Upper lobe of left lung (tissue), 6 donors: ENCODE results near the gene FAM200B. TPM values are rescaled to one million over a fixed set of nuclear protein-coding genes. Genes with fewer than 3 reads are reported as not detected.

ENCODE experiments used
- ATAC-seq, 2 donors: fragments of 200-7000 bp; cut with Tn5 transposase; one replicate each; pipeline ENCODE4 v1.9.1; 2022; ENCODE audit warnings: mild to moderate bottlenecking in 2 of 2, moderate library complexity in 2 of 2; ENCODE audit not compliant: low FRiP score in 2 of 2
- DNase-seq, 2 donors: peaks; one replicate each; pipeline ENCODE4 v3.0.0-alpha.2; 2019 to 2020
- H3K27ac ChIP-seq, 4 donors: fragments of 200-600 bp; sonication (generic); one replicate each; pipeline ENCODE4 v1.5.1; 2016 to 2019
- H3K27me3 ChIP-seq, 4 donors: fragments of 200-600 bp; sonication (generic); one replicate each; pipeline ENCODE4 v1.5.1; 2017 to 2019
- H3K36me3 ChIP-seq, 4 donors: fragments of 200-600 bp; sonication (generic); one replicate each; pipeline ENCODE4 v1.5.1; 2016 to 2019
- H3K4me1 ChIP-seq, 4 donors: fragments of 200-600 bp; sonication (generic); one replicate each; pipeline ENCODE4 v1.5.1; 2018 to 2019
- H3K4me3 ChIP-seq, 4 donors: fragments of 200-600 bp; sonication (generic); one replicate each; pipeline ENCODE4 v1.5.1; 2017 to 2019; ENCODE audit warnings: mild to moderate bottlenecking in 2 of 4, moderate library complexity in 1 of 4
- H3K9me3 ChIP-seq, 4 donors: fragments of 200-600 bp; sonication (generic); one replicate each; pipeline ENCODE4 v1.5.1; 2018 to 2019
- EP300 ChIP-seq, 4 donors: sonication (generic); formaldehyde crosslinking; IDR thresholded peaks; one replicate each; pipeline ENCODE4 v1.5.1; 2017; ENCODE audit warnings: antibody characterized with exemption in 4 of 4, control low read depth in 2 of 4
- POLR2A ChIP-seq, 4 donors: fragments of 450-650 bp; IDR thresholded peaks; one replicate each; pipeline ENCODE4 v1.5.1; 2016 to 2017; ENCODE audit warnings: antibody characterized with exemption in 4 of 4, mild to moderate bottlenecking in 2 of 4
- POLR2AphosphoS5 ChIP-seq, 2 donors: sonication (generic); formaldehyde crosslinking; IDR thresholded peaks; one replicate each; pipeline ENCODE4 v1.5.1; 2017; ENCODE audit warnings: antibody characterized with exemption in 2 of 2
- WGBS, 2 donors: methylation state at CpG; one replicate each; pipeline ENCODE4 v1.1.5; 2017 to 2018; 5-methylcytosine and 5-hydroxymethylcytosine counted together
- total RNA-seq, 6 donors: library from RNA; depleted of rRNA in 4 of 6; stranded (reverse); fragments of >200 nt in 4 of 6; gene quantifications; one replicate each; pipeline versions ENCODE4 v1.1.0 to v1.2.1, GENCODE V29; 2016 to 2021
- TF ChIP-seq, protein P1 (sequence below), 6 experiments: fragments of 450-650 bp in 4 of 6; fragments of 200-600 bp in 2 of 6; sonication (generic) in 2 of 6; IDR thresholded peaks; one replicate each; pipeline ENCODE4 v1.5.1; 2016 to 2019; ENCODE audit warnings: antibody characterized with exemption in 6 of 6
- donor health status: DM: no; HTN: no; CAD: no; lungs with moderate emphysema.
- donor health status: DM: no; HTN: yes; CAD: no; lungs with severe emphysema.

The FAM200B gene
- total RNA-seq, 6 donors from 2014 or later = 13.6 to 48.2 (median 26.9) TPM

DNA sequence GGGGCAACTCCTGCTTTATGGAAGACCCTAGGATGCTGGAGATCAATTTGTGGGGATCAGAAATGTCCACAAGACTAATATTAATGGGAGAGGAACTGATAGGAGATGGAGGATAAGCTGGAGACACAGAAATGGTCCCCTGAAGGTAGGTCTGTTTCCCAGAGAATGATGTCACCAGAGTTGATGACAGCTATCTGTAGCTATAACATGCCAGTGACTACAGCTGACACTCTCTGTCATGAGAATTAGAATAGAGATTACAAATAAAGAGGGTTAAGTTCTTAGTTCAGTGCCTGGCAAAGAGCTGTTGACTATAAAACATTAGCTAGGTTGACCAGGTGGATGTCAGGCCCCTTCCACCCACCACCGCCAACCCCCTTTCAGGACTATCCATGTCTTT is 30.6 kb downstream of the FAM200B start:
- H3K4me1 ChIP-seq = no peaks in the 10 kb centered on the region
- H3K4me3 ChIP-seq = no peak overlapping the region
- no peak for DNase-seq
- no peak overlapping the region for H3K27ac ChIP-seq
- H3K9me3 ChIP-seq = no peaks in the 10 kb centered on the region
- H3K36me3 ChIP-seq = no peaks in the 10 kb centered on the region
- 100% methylated on average over 1 of the region's 1 CpG for WGBS, 2 donors
- H3K27me3 ChIP-seq = no peaks in the 10 kb centered on the region
- TF ChIP-seq POLR2A (IDR thresholded peaks at IDR 0.05) (no peak), POLR2AphosphoS5 (IDR thresholded peaks at IDR 0.05) (no peak), EP300 (IDR thresholded peaks at IDR 0.05) (no peak)
- TF ChIP-seq, protein P1, sequence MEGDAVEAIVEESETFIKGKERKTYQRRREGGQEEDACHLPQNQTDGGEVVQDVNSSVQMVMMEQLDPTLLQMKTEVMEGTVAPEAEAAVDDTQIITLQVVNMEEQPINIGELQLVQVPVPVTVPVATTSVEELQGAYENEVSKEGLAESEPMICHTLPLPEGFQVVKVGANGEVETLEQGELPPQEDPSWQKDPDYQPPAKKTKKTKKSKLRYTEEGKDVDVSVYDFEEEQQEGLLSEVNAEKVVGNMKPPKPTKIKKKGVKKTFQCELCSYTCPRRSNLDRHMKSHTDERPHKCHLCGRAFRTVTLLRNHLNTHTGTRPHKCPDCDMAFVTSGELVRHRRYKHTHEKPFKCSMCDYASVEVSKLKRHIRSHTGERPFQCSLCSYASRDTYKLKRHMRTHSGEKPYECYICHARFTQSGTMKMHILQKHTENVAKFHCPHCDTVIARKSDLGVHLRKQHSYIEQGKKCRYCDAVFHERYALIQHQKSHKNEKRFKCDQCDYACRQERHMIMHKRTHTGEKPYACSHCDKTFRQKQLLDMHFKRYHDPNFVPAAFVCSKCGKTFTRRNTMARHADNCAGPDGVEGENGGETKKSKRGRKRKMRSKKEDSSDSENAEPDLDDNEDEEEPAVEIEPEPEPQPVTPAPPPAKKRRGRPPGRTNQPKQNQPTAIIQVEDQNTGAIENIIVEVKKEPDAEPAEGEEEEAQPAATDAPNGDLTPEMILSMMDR (IDR thresholded peaks at IDR 0.05) = no peak
- no peak for ATAC-seq

DNA sequence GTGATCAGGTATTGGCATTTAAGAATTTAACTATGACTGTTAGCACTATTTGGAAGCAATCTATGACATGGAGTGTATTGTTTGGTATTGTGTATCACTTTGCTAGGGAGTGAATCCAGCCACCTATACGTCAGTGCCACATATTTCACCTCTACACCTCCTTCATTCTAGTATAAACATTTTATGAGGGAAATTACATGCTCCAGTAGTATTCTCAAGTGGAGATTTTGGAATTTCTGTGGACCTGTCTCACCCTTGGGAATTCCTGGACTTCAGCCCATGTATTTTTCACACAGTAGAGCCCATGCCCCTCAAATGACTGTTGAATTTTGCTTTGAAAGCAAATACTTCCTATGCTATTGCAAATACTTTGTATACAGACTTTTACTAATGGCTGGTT is 32.5 kb downstream of the FAM200B start:
- Histone ChIP-seq H3K4me1 (peaks cover 0 to 4% (median 2%) of the 10 kb centered on the region in 4 donors), H3K4me3 (no peak overlapping the region), H3K9me3 (no peaks in the 10 kb centered on the region), H3K27ac (no peak overlapping the region), H3K36me3 (no peaks in the 10 kb centered on the region), H3K27me3 (no peaks in the 10 kb centered on the region)
- ATAC-seq (no peak), DNase-seq (no peak)
- TF ChIP-seq EP300 (IDR thresholded peaks at IDR 0.05) (no peak), POLR2AphosphoS5 (IDR thresholded peaks at IDR 0.05) (no peak), POLR2A (IDR thresholded peaks at IDR 0.05) (no peak)
- TF ChIP-seq, protein P1 (IDR thresholded peaks at IDR 0.05) = no peak
- WGBS, 2 donors = 79 to 93% methylated on average over 1 of the region's 1 CpG

DNA sequence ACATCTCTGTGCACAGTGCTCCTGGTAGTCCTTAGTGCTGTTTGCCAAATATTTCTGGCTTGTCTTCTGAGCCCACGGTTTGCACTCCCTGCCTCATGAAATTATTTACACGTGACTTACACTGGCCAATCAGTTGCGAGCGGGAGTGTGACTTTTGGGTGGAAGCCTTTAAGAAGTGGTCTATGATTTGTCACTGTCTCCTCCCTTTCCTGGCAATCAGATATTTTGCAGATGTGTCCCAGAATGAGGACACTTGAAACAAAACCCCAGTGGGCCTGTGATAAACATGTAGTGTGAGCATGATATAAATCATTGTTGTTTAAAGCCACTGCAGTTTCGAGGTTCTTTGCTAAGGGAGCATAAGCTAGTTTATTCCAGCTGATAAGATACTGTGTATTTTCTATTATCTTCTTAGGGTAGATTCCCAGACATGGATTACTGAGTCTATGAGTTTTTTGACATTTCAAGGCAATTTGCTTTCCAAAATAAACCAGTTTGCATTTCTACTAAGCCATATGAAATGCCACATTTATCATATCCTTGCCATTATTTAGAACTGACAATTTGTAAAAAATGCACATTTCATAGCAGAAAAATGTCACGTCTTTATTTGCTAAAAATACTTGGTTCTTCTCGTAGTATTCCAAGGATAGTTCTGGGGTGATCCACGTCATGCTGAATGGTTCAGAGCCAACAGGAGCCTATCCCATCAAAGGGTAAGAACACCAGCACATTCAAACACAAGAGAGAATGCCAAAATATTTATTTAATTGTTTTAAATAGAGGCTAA is 33.2 kb downstream of the FAM200B start:
- no peak overlapping the region for H3K4me3 ChIP-seq
- no peak for TF ChIP-seq POLR2A (IDR thresholded peaks at IDR 0.05)
- no peak for TF ChIP-seq POLR2AphosphoS5 (IDR thresholded peaks at IDR 0.05)
- TF ChIP-seq EP300 (IDR thresholded peaks at IDR 0.05) = no peak
- TF ChIP-seq, protein P1 (IDR thresholded peaks at IDR 0.05) = no peak
- no peak overlapping the region for H3K27ac ChIP-seq
- H3K36me3 ChIP-seq = no peaks in the 10 kb centered on the region
- ATAC-seq = no peak
- no peaks in the 10 kb centered on the region for H3K27me3 ChIP-seq
- WGBS, 2 donors = 66 to 71% methylated on average over 8 of the region's 8 CpGs
- no peaks in the 10 kb centered on the region for H3K9me3 ChIP-seq
- DNase-seq = no peak
- H3K4me1 ChIP-seq = peaks cover 0 to 4% (median 2%) of the 10 kb centered on the region in 4 donors

DNA sequence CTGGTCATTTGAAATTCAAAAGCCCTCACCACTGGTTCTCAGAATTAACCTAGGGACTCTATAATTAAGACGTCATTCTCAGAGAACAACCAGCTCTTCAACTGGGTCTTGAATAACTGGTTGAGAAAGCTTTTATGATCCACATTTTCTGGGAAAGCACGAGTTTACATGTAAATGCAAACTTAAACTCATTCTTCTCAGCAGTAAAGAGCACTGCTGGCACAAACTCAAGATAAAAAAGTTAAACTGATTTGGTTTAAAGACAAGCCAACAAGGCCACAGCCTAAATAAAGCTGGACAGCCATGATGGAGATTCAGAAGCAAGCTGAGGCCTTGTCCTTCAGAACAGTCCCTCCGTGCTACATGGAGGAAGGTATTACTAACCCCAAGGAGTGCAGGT is 34.5 kb downstream of the FAM200B start:
- Histone ChIP-seq H3K4me1 (peaks cover 0 to 4% (median 2%) of the 10 kb centered on the region in 4 donors), H3K36me3 (no peaks in the 10 kb centered on the region), H3K27ac (no peak overlapping the region), H3K9me3 (no peaks in the 10 kb centered on the region), H3K27me3 (no peaks in the 10 kb centered on the region), H3K4me3 (no peak overlapping the region)
- TF ChIP-seq, protein P1 (IDR thresholded peaks at IDR 0.05) = no peak
- no peak for TF ChIP-seq EP300 (IDR thresholded peaks at IDR 0.05)
- TF ChIP-seq POLR2AphosphoS5 (IDR thresholded peaks at IDR 0.05) = no peak
- no peak for TF ChIP-seq POLR2A (IDR thresholded peaks at IDR 0.05)
- no peak for DNase-seq
- 74% methylated on average over 3 of the region's 3 CpGs for WGBS, 2 donors
- no peak for ATAC-seq

DNA sequence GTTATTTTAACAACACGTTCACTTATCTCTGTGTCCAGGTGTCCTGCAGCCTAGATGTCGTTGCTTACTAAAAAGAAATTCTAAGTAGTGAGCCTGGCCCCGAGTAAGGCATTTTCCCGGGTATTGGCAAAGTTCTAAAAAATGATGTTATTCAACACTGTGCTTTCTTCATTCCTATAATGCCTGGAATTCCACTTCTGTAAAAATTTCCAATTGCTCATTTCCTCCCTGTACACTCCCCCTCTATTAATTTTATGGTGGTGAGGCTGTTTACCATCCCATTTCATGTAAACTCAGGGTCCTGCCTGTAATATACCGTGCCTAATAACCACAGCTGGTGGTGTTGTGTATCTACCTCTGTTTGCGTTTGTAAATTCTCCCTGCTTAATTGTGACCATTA is 35.5 kb downstream of the FAM200B start:
- Histone ChIP-seq H3K27me3 (no peaks in the 10 kb centered on the region), H3K36me3 (no peaks in the 10 kb centered on the region), H3K4me1 (peaks cover 0 to 4% (median 2%) of the 10 kb centered on the region in 4 donors), H3K27ac (no peak overlapping the region), H3K4me3 (no peak overlapping the region), H3K9me3 (no peaks in the 10 kb centered on the region)
- DNase-seq (no peak), ATAC-seq (no peak)
- 56 to 71% methylated on average over 6 of the region's 6 CpGs for WGBS, 2 donors
- TF ChIP-seq POLR2AphosphoS5 (IDR thresholded peaks at IDR 0.05) (no peak), EP300 (IDR thresholded peaks at IDR 0.05) (no peak)
